Chondrocyte (in vitro differentiated cells): Measurements from ENCODE around the gene HOXC10. TPM values are rescaled to one million over a fixed set of nuclear protein-coding genes. Genes with fewer than 3 reads are reported as not detected.

Experiments used
- DNase-seq: peaks from one replicate; pipeline ENCODE4 v3.0.0; 2021; ENCODE audit warnings: mixed read lengths, low spot score
- H3K27ac Mint-ChIP-seq: one replicate; pipeline ENCODE4 v1.8.0; 2021; ENCODE audit warnings: mild to moderate bottlenecking, moderate library complexity, mixed read lengths; ENCODE audit not compliant: unreplicated experiment
- H3K27me3 Mint-ChIP-seq: 2 replicates; pipeline ENCODE4 v1.8.0; 2021; ENCODE audit warnings: low read depth, mixed read lengths
- H3K36me3 Mint-ChIP-seq: 2 replicates; pipeline ENCODE4 v1.8.0; 2021; ENCODE audit warnings: low read depth, mixed read lengths
- H3K4me1 Mint-ChIP-seq: 2 replicates; pipeline ENCODE4 v1.8.0; 2021; ENCODE audit warnings: low read depth, mild to moderate bottlenecking, mixed read lengths
- H3K4me3 Mint-ChIP-seq: one replicate; pipeline ENCODE4 v1.8.0; 2021; ENCODE audit warnings: mild to moderate bottlenecking, moderate library complexity, mixed read lengths; ENCODE audit not compliant: unreplicated experiment
- H3K9me3 Mint-ChIP-seq: 2 replicates; pipeline ENCODE4 v1.8.0; 2021; ENCODE audit warnings: low read depth, mixed read lengths
- CTCF ChIP-seq: fragments of 200-600 bp; sonication (generic); IDR thresholded peaks from 2 replicates; pipeline ENCODE4 v1.5.0; 2021; ENCODE audit warnings: antibody characterized with exemption, mild to moderate bottlenecking, moderate library complexity
- total RNA-seq: library from RNA; stranded (reverse); gene quantifications from 3 replicates; pipeline ENCODE4 v1.2.1, GENCODE V29; 2021

HOXC10 gene
- total RNA-seq, 1 donor from 2014 or later = not detected

GRCh38 chr12:53975479-53976152 lies 9.3 kb upstream of the HOXC10 start:
- H3K9me3 Mint-ChIP-seq = no peaks in the 10 kb centered on the region
- peaks cover 16% of the 10 kb centered on the region for H3K4me1 Mint-ChIP-seq
- no peak for DNase-seq
- peaks cover 83% of the 10 kb centered on the region for H3K27me3 Mint-ChIP-seq
- no peak for TF ChIP-seq CTCF
- H3K4me3 Mint-ChIP-seq = peak overlapping the region; percentile 16
- H3K27ac Mint-ChIP-seq = no peak overlapping the region
- peaks cover 5% of the 10 kb centered on the region for H3K36me3 Mint-ChIP-seq

GRCh38 chr12:53976172-53976822 lies 8.6 kb upstream of the HOXC10 start:
- no peak overlapping the region for H3K4me3 Mint-ChIP-seq
- peaks cover 83% of the 10 kb centered on the region for H3K27me3 Mint-ChIP-seq
- H3K9me3 Mint-ChIP-seq = no peaks in the 10 kb centered on the region
- H3K27ac Mint-ChIP-seq = no peak overlapping the region
- H3K4me1 Mint-ChIP-seq = peaks cover 16% of the 10 kb centered on the region
- no peak for TF ChIP-seq CTCF
- no peak for DNase-seq
- peaks cover 5% of the 10 kb centered on the region for H3K36me3 Mint-ChIP-seq

DNA sequence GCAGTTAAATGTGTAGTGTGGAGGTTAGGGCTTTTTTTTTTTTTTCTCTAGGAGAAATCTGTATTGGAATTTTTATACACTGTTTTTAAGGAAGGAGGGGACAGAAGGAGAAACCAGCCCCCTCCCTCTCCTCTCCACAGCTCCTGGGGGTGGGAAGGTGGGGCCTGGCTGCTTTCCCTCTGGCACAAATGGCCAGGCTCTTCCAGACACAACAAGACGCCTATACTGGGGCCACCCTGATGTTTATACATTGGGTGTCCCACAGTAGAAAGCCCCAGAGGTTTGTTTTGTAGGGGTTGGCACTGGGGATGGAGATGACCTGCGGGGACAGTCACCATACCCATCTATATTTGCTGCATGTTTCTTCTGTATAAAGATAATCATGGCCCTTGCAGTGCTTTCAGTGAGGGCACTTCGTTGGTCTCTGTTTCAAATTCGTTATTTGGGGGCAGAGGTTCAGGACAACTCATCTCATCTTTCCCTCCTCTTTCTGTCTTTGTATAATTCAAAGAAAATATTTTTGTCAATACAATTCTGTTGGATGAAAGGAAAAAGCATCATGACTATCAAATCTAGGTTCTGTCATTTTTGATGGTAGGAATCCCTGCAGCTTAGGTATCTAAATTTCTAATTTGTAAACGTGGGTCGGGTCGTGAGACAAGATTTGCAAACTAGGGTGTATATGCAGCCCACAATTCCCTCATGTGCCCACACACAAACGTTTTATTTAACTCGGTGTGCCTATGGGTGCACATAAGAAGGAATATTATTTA lies 7.9 kb upstream of the HOXC10 start:
- Mint-ChIP-seq H3K4me1 (peaks cover 16% of the 10 kb centered on the region), H3K27ac (no peak overlapping the region), H3K4me3 (no peak overlapping the region), H3K9me3 (no peaks in the 10 kb centered on the region), H3K27me3 (peaks cover 83% of the 10 kb centered on the region), H3K36me3 (peaks cover 5% of the 10 kb centered on the region)
- DNase-seq = no peak
- no peak for TF ChIP-seq CTCF

GRCh38 chr12:53977596-53978445 lies 7.1 kb upstream of the HOXC10 start:
- no peak overlapping the region for H3K4me3 Mint-ChIP-seq
- DNase-seq = no peak
- H3K36me3 Mint-ChIP-seq = peaks cover 5% of the 10 kb centered on the region
- no peaks in the 10 kb centered on the region for H3K9me3 Mint-ChIP-seq
- no peak overlapping the region for H3K27ac Mint-ChIP-seq
- TF ChIP-seq CTCF = no peak
- H3K27me3 Mint-ChIP-seq = peaks cover 83% of the 10 kb centered on the region
- peaks cover 16% of the 10 kb centered on the region for H3K4me1 Mint-ChIP-seq
